Endodermal cell (in vitro differentiated cells): Measurements from ENCODE around the gene ACTN1. TPM values are rescaled to one million over a fixed set of nuclear protein-coding genes. Genes with fewer than 3 reads are reported as not detected.

Experiments
- DNase-seq: peaks from one replicate; pipeline ENCODE4 v3.0.0-alpha.2; 2017
- H3K27ac ChIP-seq: 2 replicates; pipeline ENCODE4 v1.5.1; 2013; ENCODE audit warnings: mild to moderate bottlenecking, low read depth, low read length, moderate library complexity
- H3K27me3 ChIP-seq: 2 replicates; pipeline ENCODE4 v1.6.1; 2013; ENCODE audit warnings: mild to moderate bottlenecking, low read length, moderate library complexity; ENCODE audit not compliant: insufficient read depth, control insufficient read depth, poor library complexity, severe bottlenecking
- H3K36me3 ChIP-seq: 2 replicates; pipeline ENCODE4 v1.7.0; 2013; ENCODE audit warnings: mild to moderate bottlenecking, low read length, moderate library complexity; ENCODE audit not compliant: control insufficient read depth, insufficient read depth
- H3K4me1 ChIP-seq: one replicate; pipeline ENCODE4 v1.7.0; 2013; ENCODE audit warnings: low read length; ENCODE audit not compliant: control insufficient read depth, insufficient read depth
- H3K4me3 ChIP-seq: 2 replicates; pipeline ENCODE4 v1.5.1; 2013; ENCODE audit warnings: mild to moderate bottlenecking, low read length, moderate library complexity
- H3K9ac ChIP-seq: 2 replicates; pipeline ENCODE4 v1.6.1; 2013; ENCODE audit warnings: mild to moderate bottlenecking, low read length, moderate library complexity; ENCODE audit not compliant: poor library complexity, severe bottlenecking; ENCODE audit errors: extremely low read depth
- H3K9me3 ChIP-seq: 2 replicates; pipeline ENCODE4 v1.6.1; 2013; ENCODE audit warnings: mild to moderate bottlenecking, low read length, moderate library complexity; ENCODE audit not compliant: control insufficient read depth
- H3K27ac Mint-ChIP-seq: 2 replicates; pipeline ENCODE4 v1.8.0; 2020; ENCODE audit warnings: mixed read lengths
- H3K27me3 Mint-ChIP-seq: 2 replicates; pipeline ENCODE4 v1.8.0; 2021; ENCODE audit warnings: mild to moderate bottlenecking, mixed read lengths; ENCODE audit not compliant: insufficient read depth
- H3K36me3 Mint-ChIP-seq: 2 replicates; pipeline ENCODE4 v1.8.0; 2020; ENCODE audit warnings: low read depth, mixed read lengths
- H3K4me1 Mint-ChIP-seq: 2 replicates; pipeline ENCODE4 v1.8.0; 2020; ENCODE audit warnings: mixed read lengths
- H3K4me3 Mint-ChIP-seq: 2 replicates; pipeline ENCODE4 v1.8.0; 2020; ENCODE audit warnings: mild to moderate bottlenecking, moderate library complexity, mixed read lengths
- H3K9me3 Mint-ChIP-seq: 2 replicates; pipeline ENCODE4 v1.8.0; 2020; ENCODE audit warnings: mild to moderate bottlenecking, mixed read lengths
- CTCF ChIP-seq: fragments of 200-600 bp; sonication (generic); conservative IDR thresholded peaks from 2 replicates; pipeline ENCODE4 v1.5.0; 2021; ENCODE audit warnings: antibody characterized with exemption, mild to moderate bottlenecking
- WGBS, 2 experiments: methylation state at CpG; one replicate each; pipeline versions ENCODE4 v1.1.5 to v1.1.7; 2013; ENCODE audit warnings: missing lambda C conversion rate in 2 of 2, mixed read lengths in 1 of 2; ENCODE audit not compliant: insufficient coverage in 1 of 2, insufficient read length in 1 of 2; 5-methylcytosine and 5-hydroxymethylcytosine counted together
- total RNA-seq, 2 donors: library from RNA; stranded (reverse); fragmentation: NEBNext Ultra II Directional in 1 of 2; extraction: Animal tissue kit (Norgen Biotek cat#: 25700) in 1 of 2; gene quantifications; 2 replicates in 1 of 2; 3 replicates in 1 of 2; pipeline ENCODE4 v1.2.1, GENCODE V29; 2021

Gene ACTN1
- total RNA-seq, 2 donors from 2014 or later, result 190 to 275 TPM

GRCh38 chr14:68874746-68875155, 104.4 kb downstream of the ACTN1 start:
- Histone ChIP-seq H3K4me1 (no peaks in the 10 kb centered on the region), H3K9me3 (peaks cover 17% of the 10 kb centered on the region), H3K36me3 (peaks cover 91% of the 10 kb centered on the region), H3K27ac (no peak overlapping the region), H3K27me3 (no peaks in the 10 kb centered on the region), H3K4me3 (no peak overlapping the region), H3K9ac (no peak overlapping the region)
- H3K9me3 Mint-ChIP-seq, result no peaks in the 10 kb centered on the region
- H3K27me3 Mint-ChIP-seq, result no peaks in the 10 kb centered on the region
- H3K4me3 Mint-ChIP-seq, result no peak overlapping the region
- no peak overlapping the region for H3K27ac Mint-ChIP-seq
- peaks cover 75% of the 10 kb centered on the region for H3K36me3 Mint-ChIP-seq
- WGBS, 2 experiments, result 96 to 97% methylated on average over 21 to 37 of the region's 37 CpGs
- no peak for DNase-seq
- no peak for TF ChIP-seq CTCF
- H3K4me1 Mint-ChIP-seq, result no peaks in the 10 kb centered on the region

DNA sequence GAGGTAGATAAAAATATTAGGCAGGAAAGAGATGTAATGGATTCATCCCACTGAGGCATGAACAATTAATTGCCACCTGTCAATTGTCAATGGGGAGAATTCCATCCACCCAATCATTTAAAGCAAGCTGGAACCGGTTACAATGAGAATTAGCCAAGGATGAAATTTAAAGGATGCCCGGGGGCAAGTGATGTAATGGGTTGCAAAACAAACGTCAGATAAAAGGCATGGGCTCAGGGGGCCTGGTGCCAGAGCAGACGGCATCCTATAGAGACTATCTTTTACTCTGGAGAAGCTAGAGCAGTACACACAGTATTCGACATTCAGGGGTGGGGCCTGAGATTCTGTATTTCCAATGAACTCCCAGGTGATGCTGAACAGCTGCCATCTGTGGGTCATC, 105.7 kb downstream of the ACTN1 start:
- Histone ChIP-seq H3K9me3 (peaks cover 17% of the 10 kb centered on the region), H3K27me3 (no peaks in the 10 kb centered on the region), H3K27ac (no peak overlapping the region), H3K9ac (no peak overlapping the region), H3K4me1 (no peaks in the 10 kb centered on the region), H3K36me3 (peaks cover 82% of the 10 kb centered on the region), H3K4me3 (no peak overlapping the region)
- Mint-ChIP-seq H3K36me3 (peaks cover 68% of the 10 kb centered on the region), H3K9me3 (no peaks in the 10 kb centered on the region), H3K27me3 (no peaks in the 10 kb centered on the region), H3K27ac (no peak overlapping the region), H3K4me1 (no peaks in the 10 kb centered on the region), H3K4me3 (no peak overlapping the region)
- TF ChIP-seq CTCF, result no peak
- 79 to 84% methylated on average over 5 of the region's 5 CpGs for WGBS, 2 experiments
- DNase-seq, result no peak

DNA sequence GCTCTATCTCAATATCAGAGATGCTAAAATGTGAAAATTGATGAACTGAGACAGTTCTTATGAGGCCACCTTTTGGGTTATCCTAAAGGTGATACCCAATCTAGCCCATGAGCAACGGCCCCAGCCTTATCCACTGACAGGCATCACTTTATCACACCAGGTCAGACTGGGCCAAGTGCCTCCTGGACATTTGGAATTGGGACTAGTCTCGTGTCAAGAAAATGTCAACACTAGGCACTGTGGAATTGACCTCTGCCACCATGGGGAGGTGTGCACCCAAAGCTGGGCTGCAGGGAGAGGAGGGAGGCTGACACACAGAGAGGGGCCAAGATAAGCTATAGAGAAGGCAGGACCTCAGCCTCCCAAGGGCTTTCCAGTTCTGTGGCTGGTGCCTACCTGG, 107.7 kb downstream of the ACTN1 start:
- no peak overlapping the region for H3K9ac ChIP-seq

More for the DNA sequence above, 107.7 kb downstream of the ACTN1 start:
- no peak for TF ChIP-seq CTCF
- H3K27ac ChIP-seq, result no peak overlapping the region
- H3K4me3 ChIP-seq, result no peak overlapping the region
- no peaks in the 10 kb centered on the region for H3K4me1 ChIP-seq
- peaks cover 63% of the 10 kb centered on the region for H3K36me3 ChIP-seq
- H3K27me3 ChIP-seq, result no peaks in the 10 kb centered on the region
- H3K27ac Mint-ChIP-seq, result no peak overlapping the region
- H3K9me3 ChIP-seq, result peaks cover 17% of the 10 kb centered on the region
- WGBS, 2 experiments, result 92 to 100% methylated on average over 2 of the region's 2 CpGs
- H3K36me3 Mint-ChIP-seq, result peaks cover 50% of the 10 kb centered on the region
- no peak overlapping the region for H3K4me3 Mint-ChIP-seq
- no peaks in the 10 kb centered on the region for H3K4me1 Mint-ChIP-seq
- DNase-seq, result no peak
- H3K27me3 Mint-ChIP-seq, result no peaks in the 10 kb centered on the region
- H3K9me3 Mint-ChIP-seq, result no peaks in the 10 kb centered on the region
